GM12878 (cell line): ENCODE measurements around the gene BRIX1. TPM values are rescaled to one million over a fixed set of nuclear protein-coding genes. Genes with fewer than 3 reads are reported as not detected.

Source experiments
- ATAC-seq: fragments of 200-7000 bp; cut with Tn5 transposase; 3 replicates; pipeline ENCODE4 v1.9.1; 2020; ENCODE audit warnings: mild to moderate bottlenecking, moderate library complexity
- BruUV-seq: library from RNA; stranded (reverse); fragments of 400-500 nt; replicated peaks from 2 replicates; lab custom pipeline; 2021; lab: Mats Ljungman, UMichigan
- CTCF ChIA-PET: fragments of 300-600 bp; sonication (Branson Sonifier 250); formaldehyde crosslinking; extraction: SDS; loops from one replicate; lab custom pipeline; 2021; ENCODE audit warnings: inconsistent platforms; lab: Yijun Ruan, JAX
- POLR2A ChIA-PET: fragments of 350-600 bp; formaldehyde crosslinking; extraction: SDS; loops from one replicate; lab custom pipeline; 2021; ENCODE audit warnings: inconsistent platforms; lab: Charles Lee
- RAD21 ChIA-PET: fragments of 300-600 bp; sonication (Branson Sonifier 250); formaldehyde crosslinking; loops from one replicate; lab custom pipeline; 2023; ENCODE audit warnings: antibody characterized with exemption; ENCODE audit not compliant: unreplicated experiment; lab: Charles Lee
- SMC1A ChIA-PET: fragments of 300-600 bp; sonication (Branson Sonifier 250); formaldehyde crosslinking; loops from one replicate; lab custom pipeline; 2023; ENCODE audit not compliant: unreplicated experiment, uncharacterized antibody; lab: Charles Lee
- DNase-seq: peaks from one replicate; pipeline ENCODE4 v3.0.0-alpha.2; 2011; ENCODE audit warnings: low read depth, low spot score
- FAIRE-seq: peaks from 3 replicates; lab custom pipeline; 2011; peaks lifted over from hg19 to GRCh38; lab: Jason Lieb, UNC
- H2AFZ ChIP-seq: 2 replicates; pipeline ENCODE4 v1.6.0; 2011; ENCODE audit warnings: low read depth, low read length, control low read depth; ENCODE audit not compliant: control insufficient read depth
- H3K27ac ChIP-seq: 2 replicates; pipeline ENCODE4 v1.5.1; 2011; ENCODE audit warnings: control low read depth; ENCODE audit not compliant: control insufficient read depth, insufficient read depth
- H3K27me3 ChIP-seq, 2 experiments: replicated peaks in 1 of 2; 2 replicates each; pipeline versions ENCODE4 v1.6.0 to v1.6.1; 2011; ENCODE audit warnings: low read length in 1 of 2; ENCODE audit not compliant: control insufficient read depth in 2 of 2, insufficient read depth in 2 of 2
- H3K36me3 ChIP-seq, 2 experiments: 2 replicates each; pipeline ENCODE4 v1.5.1; 2011; ENCODE audit warnings: low read length in 1 of 2; ENCODE audit not compliant: control insufficient read depth in 2 of 2, insufficient read depth in 2 of 2
- H3K4me1 ChIP-seq: 2 replicates; pipeline ENCODE4 v1.6.1; 2011; ENCODE audit warnings: mild to moderate bottlenecking, low read length, moderate library complexity, mixed read lengths; ENCODE audit not compliant: control insufficient read depth, insufficient read depth
- H3K4me2 ChIP-seq: 2 replicates; pipeline ENCODE4 v1.6.0; 2011; ENCODE audit warnings: control low read depth; ENCODE audit not compliant: control insufficient read depth, insufficient read depth
- H3K4me3 ChIP-seq: fragments of 200-600 bp; sonication (generic); 2 replicates; pipeline ENCODE4 v1.5.1; 2016
- H3K79me2 ChIP-seq: 2 replicates; pipeline ENCODE4 v1.6.0; 2011; ENCODE audit warnings: low read length; ENCODE audit not compliant: control insufficient read depth, insufficient read depth
- H3K9ac ChIP-seq: 2 replicates; pipeline ENCODE4 v1.8.0; 2011; ENCODE audit warnings: low read length, control low read depth, mixed read lengths; ENCODE audit not compliant: control insufficient read depth, insufficient read depth
- H3K9me3 ChIP-seq: replicated peaks from 3 replicates; pipeline ENCODE4 v1.5.1; 2011; ENCODE audit warnings: mild to moderate bottlenecking, low read length; ENCODE audit not compliant: control insufficient read depth, insufficient read depth
- H4K20me1 ChIP-seq: 2 replicates; pipeline ENCODE4 v1.6.0; 2011; ENCODE audit not compliant: control insufficient read depth, insufficient read depth
- CTCF ChIP-seq, 3 experiments: IDR thresholded peaks in 2 of 3; conservative IDR thresholded peaks in 1 of 3; 2 replicates each; pipeline ENCODE4 v1.5.1; 2011; ENCODE audit warnings: low read depth in 3 of 3, low read length in 3 of 3, mild to moderate bottlenecking in 3 of 3, control low read depth in 2 of 3, moderate library complexity in 2 of 3, inconsistent platforms in 1 of 3, mixed read lengths in 1 of 3; ENCODE audit not compliant: control insufficient read depth in 2 of 3, insufficient read depth in 1 of 3; ENCODE audit errors: extremely low read depth in 1 of 3
- NFIC ChIP-seq: IDR thresholded peaks from 2 replicates; pipeline ENCODE4 v1.6.1; 2012; ENCODE audit warnings: low read depth, mild to moderate bottlenecking, inconsistent platforms, low read length, moderate library complexity
- SP1 ChIP-seq: IDR thresholded peaks from one replicate; pipeline ENCODE4 v1.6.1; 2011; ENCODE audit warnings: low read depth, low read length
- WGBS: methylation state at CpG from one replicate; pipeline ENCODE4 v1.1.6; 2016; ENCODE audit warnings: low lambda C conversion rate; ENCODE audit not compliant: insufficient replicate concordance, insufficient coverage; ENCODE audit errors: missing lambda C conversion rate; 5-methylcytosine and 5-hydroxymethylcytosine counted together
- in situ Hi-C: fragments of 300-500 bp; cut with MboI; formaldehyde crosslinking; loops from 9 replicates; pipeline ENCODE4 v1.14.3; 2018; ENCODE audit warnings: mixed read lengths
- intact Hi-C: fragments of 100-400 bp; cut with micrococcal nuclease; formaldehyde crosslinking; loops from one replicate; pipeline ENCODE4 v1.14.2; 2022; ENCODE audit not compliant: unreplicated experiment
- polyA plus RNA-seq, 11 experiments: library from polyadenylated mRNA; depleted of rRNA in 4 of 11; unstranded in 6 of 11; stranded (reverse) in 5 of 11; fragments of >200 nt; fragmentation: Nextera tagmentation in 4 of 11; fragmentation: Illumina TruSeq in 1 of 11; extraction: Ambion mirVana in 4 of 11; extraction: Trizol in 1 of 11; gene quantifications; 1 replicate in 1 of 11; 2 replicates in 10 of 11; pipeline versions ENCODE4 v1.2.1 to v1.2.3, GENCODE V29; 2011 to 2016; ENCODE audit warnings: inconsistent platforms in 2 of 11, missing spikeins in 2 of 11, low read depth in 1 of 11
- total RNA-seq, 4 experiments: library from RNA; depleted of rRNA in 3 of 4; stranded (reverse); fragments of >200 nt in 3 of 4; fragmentation: Illumina TruSeq in 1 of 4; extraction: Trizol in 1 of 4; gene quantifications; 2 replicates each; pipeline versions ENCODE4 v1.2.1 to v1.2.3, GENCODE V29; 2013 to 2021
- TF ChIP-seq, protein P1 (sequence below): fragments of 450-650 bp; IDR thresholded peaks from 2 replicates; pipeline ENCODE4 v1.6.1; 2017; ENCODE audit warnings: low read depth, mild to moderate bottlenecking, moderate library complexity
- TF ChIP-seq, protein P2 (sequence below): fragments of 150-350 bp; IDR thresholded peaks from 2 replicates; pipeline ENCODE4 v1.6.1; 2016; ENCODE audit warnings: low read depth, low read length

The BRIX1 gene
- total and polyA plus RNA-seq, 10 of the 15 experiments (the other 5 are each of a cell fraction or from before 2014, with no cell fraction given): 48.3 to 119 (median 78.9) TPM

DNA sequence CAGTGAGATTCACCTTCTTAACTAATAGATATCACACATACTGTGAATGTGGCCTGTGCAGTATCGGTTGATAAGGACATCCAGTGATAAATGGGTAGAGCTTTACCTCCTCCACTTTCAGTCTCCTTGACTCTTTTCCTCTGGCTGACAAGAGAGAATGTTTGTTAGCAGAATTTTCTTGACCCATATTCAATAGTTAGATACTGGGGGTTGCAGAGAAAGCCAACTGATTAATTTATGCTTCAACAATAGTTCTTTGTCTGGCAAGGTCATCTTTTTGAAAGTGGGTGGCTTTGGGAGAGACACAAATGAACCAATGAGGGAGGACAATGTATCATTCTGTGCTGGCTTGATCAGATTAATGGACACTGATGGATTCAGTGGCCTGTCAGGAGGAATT lies 46.3 kb upstream of the BRIX1 start:
- H3K27me3 ChIP-seq: no peaks in the 10 kb centered on the region
- ATAC-seq (no peak), DNase-seq (no peak), FAIRE-seq (no peak)
- no peak overlapping the region for H3K27ac ChIP-seq
- no peak overlapping the region for H3K4me2 ChIP-seq
- H4K20me1 ChIP-seq: no peaks in the 10 kb centered on the region
- TF ChIP-seq NFIC (no peak), CTCF (IDR thresholded peaks at IDR 0.05 in 2 of 3, conservative IDR thresholded peaks at IDR 0.05 in 1 of 3; ENCODE audit: control insufficient read depth in 2 of 3, extremely low read depth in 1 of 3, insufficient read depth in 1 of 3, low read depth in 3 of 3, low read length in 3 of 3) (no peak), SP1 (no peak)
- TF ChIP-seq, protein P1, sequence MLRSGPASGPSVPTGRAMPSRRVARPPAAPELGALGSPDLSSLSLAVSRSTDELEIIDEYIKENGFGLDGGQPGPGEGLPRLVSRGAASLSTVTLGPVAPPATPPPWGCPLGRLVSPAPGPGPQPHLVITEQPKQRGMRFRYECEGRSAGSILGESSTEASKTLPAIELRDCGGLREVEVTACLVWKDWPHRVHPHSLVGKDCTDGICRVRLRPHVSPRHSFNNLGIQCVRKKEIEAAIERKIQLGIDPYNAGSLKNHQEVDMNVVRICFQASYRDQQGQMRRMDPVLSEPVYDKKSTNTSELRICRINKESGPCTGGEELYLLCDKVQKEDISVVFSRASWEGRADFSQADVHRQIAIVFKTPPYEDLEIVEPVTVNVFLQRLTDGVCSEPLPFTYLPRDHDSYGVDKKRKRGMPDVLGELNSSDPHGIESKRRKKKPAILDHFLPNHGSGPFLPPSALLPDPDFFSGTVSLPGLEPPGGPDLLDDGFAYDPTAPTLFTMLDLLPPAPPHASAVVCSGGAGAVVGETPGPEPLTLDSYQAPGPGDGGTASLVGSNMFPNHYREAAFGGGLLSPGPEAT: no peak
- TF ChIP-seq, protein P2, sequence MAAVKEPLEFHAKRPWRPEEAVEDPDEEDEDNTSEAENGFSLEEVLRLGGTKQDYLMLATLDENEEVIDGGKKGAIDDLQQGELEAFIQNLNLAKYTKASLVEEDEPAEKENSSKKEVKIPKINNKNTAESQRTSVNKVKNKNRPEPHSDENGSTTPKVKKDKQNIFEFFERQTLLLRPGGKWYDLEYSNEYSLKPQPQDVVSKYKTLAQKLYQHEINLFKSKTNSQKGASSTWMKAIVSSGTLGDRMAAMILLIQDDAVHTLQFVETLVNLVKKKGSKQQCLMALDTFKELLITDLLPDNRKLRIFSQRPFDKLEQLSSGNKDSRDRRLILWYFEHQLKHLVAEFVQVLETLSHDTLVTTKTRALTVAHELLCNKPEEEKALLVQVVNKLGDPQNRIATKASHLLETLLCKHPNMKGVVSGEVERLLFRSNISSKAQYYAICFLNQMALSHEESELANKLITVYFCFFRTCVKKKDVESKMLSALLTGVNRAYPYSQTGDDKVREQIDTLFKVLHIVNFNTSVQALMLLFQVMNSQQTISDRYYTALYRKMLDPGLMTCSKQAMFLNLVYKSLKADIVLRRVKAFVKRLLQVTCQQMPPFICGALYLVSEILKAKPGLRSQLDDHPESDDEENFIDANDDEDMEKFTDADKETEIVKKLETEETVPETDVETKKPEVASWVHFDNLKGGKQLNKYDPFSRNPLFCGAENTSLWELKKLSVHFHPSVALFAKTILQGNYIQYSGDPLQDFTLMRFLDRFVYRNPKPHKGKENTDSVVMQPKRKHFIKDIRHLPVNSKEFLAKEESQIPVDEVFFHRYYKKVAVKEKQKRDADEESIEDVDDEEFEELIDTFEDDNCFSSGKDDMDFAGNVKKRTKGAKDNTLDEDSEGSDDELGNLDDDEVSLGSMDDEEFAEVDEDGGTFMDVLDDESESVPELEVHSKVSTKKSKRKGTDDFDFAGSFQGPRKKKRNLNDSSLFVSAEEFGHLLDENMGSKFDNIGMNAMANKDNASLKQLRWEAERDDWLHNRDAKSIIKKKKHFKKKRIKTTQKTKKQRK: no peak
- H3K4me3 ChIP-seq: no peak overlapping the region
- no TSS peak for BruUV-seq
- intact Hi-C loops: no loop called here
- no peak overlapping the region for H3K9ac ChIP-seq
- RAD21 ChIA-PET: no interaction called here
- no peaks in the 10 kb centered on the region for H3K4me1 ChIP-seq
- CTCF ChIA-PET: interaction anchor here (0.6 to 1.7 kb wide), 2 partner anchors 29 to 201 kb away, joined by 4 read pairs; no protein-coding TSS in a partner anchor
- 85% methylated on average over 1 of the region's 1 CpG for WGBS
- H2AFZ ChIP-seq: no peak overlapping the region
- SMC1A ChIA-PET: interaction anchor here (1.3 to 1.7 kb wide), 2 partner anchors 24 to 26 kb away, joined by 3 to 4 read pairs; no protein-coding TSS in a partner anchor
- POLR2A ChIA-PET: no interaction called here
- in situ Hi-C loops: loop anchor here (25.0 kb wide), 1 partner anchor 682 kb away; no protein-coding TSS in a partner anchor
- H3K9me3 ChIP-seq: no peaks in the 10 kb centered on the region
- no peaks in the 10 kb centered on the region for H3K36me3 ChIP-seq
- H3K79me2 ChIP-seq: no peaks in the 10 kb centered on the region
